Measurements from ENCODE around the gene ENTPD5. TPM values are rescaled to one million over a fixed set of nuclear protein-coding genes. Genes with fewer than 3 reads are reported as not detected.

ENTPD5 gene
- total and polyA plus RNA-seq, 2 of the 4 experiments (the other 2 are of a cell fraction), result 7.3 to 8.1 TPM

DNA sequence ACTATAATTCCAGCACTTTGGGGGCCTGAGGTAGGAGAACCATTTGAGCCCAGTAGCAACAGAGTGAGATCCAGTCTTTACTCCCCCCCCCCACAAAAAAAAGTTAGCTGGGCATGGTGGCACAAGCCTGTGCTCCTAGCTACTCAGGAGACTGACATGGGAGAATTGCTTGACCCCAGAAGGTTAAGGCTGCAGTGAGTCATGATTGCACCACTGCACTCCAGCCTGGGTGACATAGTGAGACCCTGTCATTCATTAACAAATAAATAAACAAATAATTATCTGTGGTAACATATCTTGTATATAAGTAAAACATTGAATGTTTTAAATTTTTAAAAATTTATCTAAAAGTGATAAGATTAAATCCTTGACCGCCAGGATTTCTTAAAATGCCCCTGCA is 4.8 kb downstream of the ENTPD5 start:
- POLR2A ChIA-PET (ENCODE audit: unreplicated experiment), result no interaction called here
- no peak overlapping the region for H3K9ac ChIP-seq (ENCODE audit: low read depth, low read length)
- no peak overlapping the region for H4K8ac ChIP-seq (ENCODE audit: low read depth in 2 of 2, low read length in 2 of 2)
- intact Hi-C loops (cut with micrococcal nuclease) (no loop called here), in situ Hi-C loops (cut with MboI; ENCODE audit: low sequenced_read_pairs) (no loop called here), dilution Hi-C loops (cut with HindIII; ENCODE audit: low sequenced_read_pairs, unreplicated experiment) (no loop called here)
- no peak overlapping the region for H3K27ac ChIP-seq (ENCODE audit: insufficient read depth, low read length)
- H2BK15ac ChIP-seq (ENCODE audit: low read depth, low read length), result no peak overlapping the region
- CTCF ChIA-PET, result no interaction called here
- H4K20me1 ChIP-seq (ENCODE audit: insufficient read depth, low read length), result no peaks in the 10 kb centered on the region; the same call in 1 of the 2 replicates
- peaks cover 2% of the 10 kb centered on the region; the same call in 1 of the 2 replicates for H3K4me1 ChIP-seq (ENCODE audit: control insufficient read depth, insufficient read depth, low read length)
- no peaks in the 10 kb centered on the region for H3K27me3 ChIP-seq (ENCODE audit: control insufficient read depth, insufficient read depth, low read length)
- no peak overlapping the region for H2BK120ac ChIP-seq (ENCODE audit: low read depth, low read length)
- H3K4me3 ChIP-seq (ENCODE audit: insufficient read depth, low read depth, low read length), result no peak overlapping the region
- no CpG with 5 or more reads among the region's 1 CpG for WGBS, 2 experiments (ENCODE audit: extremely low coverage in 2 of 2, insufficient read length in 1 of 2)
- H2BK5ac ChIP-seq (ENCODE audit: low read depth, low read length, poor library complexity, severe bottlenecking), result no peak overlapping the region
- H2AK5ac ChIP-seq (ENCODE audit: low read depth, low read length), result no peak overlapping the region
- no peak overlapping the region for H3K4me2 ChIP-seq (ENCODE audit: low read depth, low read length)
- no peak for ATAC-seq (ENCODE audit: low read depth)
- no peak overlapping the region for H2BK20ac ChIP-seq (ENCODE audit: low read depth, low read length)
- H4K5ac ChIP-seq (ENCODE audit: low read depth, low read length), result no peak overlapping the region
- DNase-seq, result no peak
- H3K36me3 ChIP-seq (ENCODE audit: control insufficient read depth, insufficient read depth, low read length), result peaks cover 8% of the 10 kb centered on the region
- no peak overlapping the region for H2AFZ ChIP-seq (replicated peaks; ENCODE audit: low read length, poor library complexity)
- H3K14ac ChIP-seq (replicated peaks; ENCODE audit: low read depth, low read length), result no peak overlapping the region
- H3K23ac ChIP-seq (ENCODE audit: low read depth, low read length), result no peak overlapping the region
- no peak overlapping the region for H2AK9ac ChIP-seq (replicated peaks; ENCODE audit: low read depth, low read length, poor library complexity)
- H3K9me1 ChIP-seq (ENCODE audit: insufficient read depth, low read length), result no peaks in the 10 kb centered on the region
- H3K4ac ChIP-seq (ENCODE audit: low read depth, low read length), result no peak overlapping the region
- H4K91ac ChIP-seq (ENCODE audit: insufficient read depth, low read depth, low read length), result no peak overlapping the region
- no peaks in the 10 kb centered on the region for H3K9me3 ChIP-seq (ENCODE audit: control insufficient read depth, insufficient read depth, low read length)
- H3K56ac ChIP-seq (ENCODE audit: extremely low read depth, insufficient read depth, low read length), result no peak overlapping the region
- H3K79me1 ChIP-seq (ENCODE audit: low read depth in 1 of 2, low read length in 2 of 2), result peaks cover 0 to 9% of the 10 kb centered on the region in 2 experiments; a peak in 1 of 4 replicates
- H3K18ac ChIP-seq (ENCODE audit: low read depth, low read length), result no peak overlapping the region
- TF ChIP-seq MAZ (IDR thresholded peaks at IDR 0.05; ENCODE audit: borderline replicate concordance, low read depth, low read length) (no peak), MAFK (IDR thresholded peaks at IDR 0.05; ENCODE audit: low read depth, low read length) (no peak), RCOR1 (IDR thresholded peaks at IDR 0.05; ENCODE audit: insufficient replicate concordance, low read length) (no peak), CEBPB (IDR thresholded peaks at IDR 0.05; ENCODE audit: low read depth, low read length) (peak; percentile 34; the same call in 1 of the 2 replicates), NFE2L2 (IDR thresholded peaks at IDR 0.05; ENCODE audit: low read depth, low read length) (no peak)
- BruUV-seq (replicated peaks), result no TSS peak
